Peyer's patch (tissue), 4 donors: ENCODE results near the gene AP3D1. TPM values are rescaled to one million over a fixed set of nuclear protein-coding genes. Genes with fewer than 3 reads are reported as not detected.
"Not testable (repeated sequence)": the region's sequence is repeated elsewhere in the genome, so short reads cannot be mapped to it uniquely, and the experiment has no call there.

Experiments used
- DNase-seq, 3 donors: peaks; one replicate each; pipeline ENCODE4 v3.0.0-alpha.2; 2017 to 2019
- H3K27ac ChIP-seq, 4 donors: fragments of 200-600 bp; sonication (generic); one replicate each; pipeline ENCODE4 v1.5.1; 2016 to 2019
- H3K27me3 ChIP-seq, 2 donors: fragments of 200-600 bp; sonication (generic); one replicate each; pipeline ENCODE4 v1.5.1; 2019
- H3K36me3 ChIP-seq, 3 donors: fragments of 200-600 bp; sonication (generic); one replicate each; pipeline ENCODE4 v1.5.1; 2016 to 2019
- H3K4me1 ChIP-seq, 4 donors: fragments of 200-600 bp; sonication (generic); one replicate each; pipeline ENCODE4 v1.5.1; 2016 to 2019
- H3K4me3 ChIP-seq, 4 donors: fragments of 200-600 bp; sonication (generic); 1 replicate in 3 of 4; 2 replicates in 1 of 4; pipeline ENCODE4 v1.5.1; 2016 to 2019; ENCODE audit warnings: mild to moderate bottlenecking in 1 of 4
- H3K9me3 ChIP-seq, 4 donors: fragments of 200-600 bp; sonication (generic); one replicate each; pipeline ENCODE4 v1.5.1; 2016 to 2019; ENCODE audit warnings: mild to moderate bottlenecking in 1 of 4
- CTCF ChIP-seq, 6 experiments: fragments of 450-650 bp in 4 of 6; fragments of 200-600 bp in 2 of 6; sonication (generic) in 1 of 6; IDR thresholded peaks; one replicate each; pipeline ENCODE4 v1.5.1; 2017 to 2019; ENCODE audit warnings: antibody characterized with exemption in 6 of 6, mild to moderate bottlenecking in 3 of 6, moderate library complexity in 1 of 6
- POLR2A ChIP-seq, 2 donors: fragments of 450-650 bp; IDR thresholded peaks; one replicate each; pipeline ENCODE4 v1.5.1; 2017; ENCODE audit warnings: antibody characterized with exemption in 2 of 2, mild to moderate bottlenecking in 2 of 2, moderate library complexity in 2 of 2
- total RNA-seq, 4 donors: library from RNA; depleted of rRNA; stranded (reverse); fragments of >200 nt; gene quantifications; one replicate each; pipeline ENCODE4 v1.1.0, GENCODE V29; 2016

AP3D1 gene
- total RNA-seq = 100 to 1,000 TPM; 104 to 136 (median 122) TPM

- no peaks in the 10 kb centered on the region for H3K27me3 ChIP-seq
- peak within 1 kb of the TSS; percentile 95 to 98 (median 96) for H3K4me3 ChIP-seq
- peak within 1 kb of the TSS; percentile 78 to 92 (median 84) for H3K27ac ChIP-seq
- no peaks in the 10 kb centered on the region for H3K9me3 ChIP-seq
- no peaks in the 10 kb centered on the region for H3K36me3 ChIP-seq
- peak; percentile 100 for DNase-seq
- TF ChIP-seq POLR2A (IDR thresholded peaks at IDR 0.05) (peak; percentile 16 to 33), CTCF (IDR thresholded peaks at IDR 0.05) (no peak)
- H3K4me1 ChIP-seq = peaks cover 6 to 40% (median 10%) of the 10 kb centered on the region in 4 donors
Observed at GRCh38 chr19:2151339-2152229, at the start of gene AP3D1. AP3D1 (minus strand) TSS chr19:2151566; CDS start chr19:2151334, 232 bp downstream.

GRCh38 chr19:2200624-2201294 lies 49.4 kb upstream of the AP3D1 start:
- not testable (repeated sequence) for H3K27ac ChIP-seq, H3K27me3 ChIP-seq, H3K4me1 ChIP-seq, H3K9me3 ChIP-seq, DNase-seq, H3K4me3 ChIP-seq
- peaks cover 0 to 61% (median 0%) of the 10 kb centered on the region in 3 donors for H3K36me3 ChIP-seq

- no peaks in the 10 kb centered on the region for H3K9me3 ChIP-seq
- H3K36me3 ChIP-seq = peaks cover 0 to 65% (median 0%) of the 10 kb centered on the region in 3 donors
- H3K27me3 ChIP-seq = no peaks in the 10 kb centered on the region
- no peak overlapping the region for H3K4me3 ChIP-seq
- DNase-seq = no peak
- no peak for TF ChIP-seq POLR2A (IDR thresholded peaks at IDR 0.05)
- no peak for TF ChIP-seq CTCF (IDR thresholded peaks at IDR 0.05)
- no peaks in the 10 kb centered on the region for H3K4me1 ChIP-seq
- H3K27ac ChIP-seq = no peak overlapping the region
Observed at GRCh38 chr19:2199861-2200623, 48.7 kb upstream of the AP3D1 start.

- Histone ChIP-seq H3K27me3 (no peaks in the 10 kb centered on the region), H3K4me1 (no peaks in the 10 kb centered on the region), H3K4me3 (no peak overlapping the region), H3K36me3 (peaks cover 0 to 71% (median 0%) of the 10 kb centered on the region in 3 donors), H3K9me3 (no peaks in the 10 kb centered on the region), H3K27ac (no peak overlapping the region)
- TF ChIP-seq POLR2A (IDR thresholded peaks at IDR 0.05) (no peak), CTCF (IDR thresholded peaks at IDR 0.05) (no peak)
- no peak for DNase-seq
Observed at GRCh38 chr19:2199215-2199614, 47.8 kb upstream of the AP3D1 start.

- no peaks in the 10 kb centered on the region for H3K27me3 ChIP-seq
- no peak for DNase-seq
- H3K27ac ChIP-seq = no peak overlapping the region
- no peak overlapping the region for H3K4me3 ChIP-seq
- TF ChIP-seq CTCF (IDR thresholded peaks at IDR 0.05) (no peak), POLR2A (IDR thresholded peaks at IDR 0.05) (no peak)
- H3K9me3 ChIP-seq = no peaks in the 10 kb centered on the region
- peaks cover 0 to 71% (median 0%) of the 10 kb centered on the region in 3 donors for H3K36me3 ChIP-seq
- no peaks in the 10 kb centered on the region for H3K4me1 ChIP-seq
Observed at GRCh38 chr19:2198317-2198716, 47.0 kb upstream of the AP3D1 start.
